GM19395 (cell line): Measurements from ENCODE around the gene PKNOX2.
A peak's percentile ranks its signal among the peaks of the same experiment; 100 is the strongest.

Source experiments
- ATAC-seq: cut with Tn5 transposase; IDR thresholded peaks from one replicate; pipeline ENCODE4 v1.9.1; 2021; ENCODE audit warnings: mild to moderate bottlenecking, moderate library complexity; ENCODE audit not compliant: unreplicated experiment

The PKNOX2 gene

DNA sequence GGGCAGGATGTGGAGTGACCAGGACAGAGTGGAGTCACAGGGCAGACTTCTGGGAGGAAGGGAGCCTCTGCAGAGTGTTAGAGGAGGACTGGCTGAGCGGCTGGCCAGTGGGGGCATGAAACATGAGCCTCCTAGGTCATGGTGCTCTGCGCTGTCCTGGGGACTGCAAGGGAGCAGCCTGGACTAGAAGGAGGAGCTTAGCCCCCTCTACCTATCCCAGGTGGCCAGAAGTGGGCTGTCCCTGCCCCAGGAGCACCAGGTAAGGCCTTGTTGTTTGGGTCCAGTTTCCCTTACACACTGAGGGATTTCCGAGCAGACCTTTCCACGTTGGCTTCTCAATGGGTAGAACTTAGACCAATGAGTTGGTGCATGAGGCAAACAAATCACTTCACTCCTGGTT is 7.4 kb downstream of the PKNOX2 start:
- ATAC-seq, result no peak

DNA sequence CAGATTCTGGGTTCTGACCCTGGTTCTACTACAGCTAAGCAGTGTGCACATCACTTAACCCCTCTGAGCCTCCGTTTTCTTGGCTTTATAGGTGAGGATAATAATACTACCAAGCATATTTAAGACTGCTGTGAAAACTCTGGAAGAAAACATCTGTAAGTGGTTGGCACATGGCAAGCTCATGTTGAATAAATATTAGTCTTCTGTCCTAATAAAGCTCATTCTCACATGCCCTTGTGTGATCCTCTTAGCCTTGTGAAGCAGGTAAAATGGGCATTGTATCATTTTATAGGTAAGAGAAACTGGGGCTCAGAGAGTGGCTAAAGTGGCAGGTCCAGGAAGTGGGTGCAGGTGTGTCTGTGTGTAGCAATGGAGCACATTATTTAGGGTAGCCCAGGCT is 8.5 kb downstream of the PKNOX2 start:
- no peak for ATAC-seq

DNA sequence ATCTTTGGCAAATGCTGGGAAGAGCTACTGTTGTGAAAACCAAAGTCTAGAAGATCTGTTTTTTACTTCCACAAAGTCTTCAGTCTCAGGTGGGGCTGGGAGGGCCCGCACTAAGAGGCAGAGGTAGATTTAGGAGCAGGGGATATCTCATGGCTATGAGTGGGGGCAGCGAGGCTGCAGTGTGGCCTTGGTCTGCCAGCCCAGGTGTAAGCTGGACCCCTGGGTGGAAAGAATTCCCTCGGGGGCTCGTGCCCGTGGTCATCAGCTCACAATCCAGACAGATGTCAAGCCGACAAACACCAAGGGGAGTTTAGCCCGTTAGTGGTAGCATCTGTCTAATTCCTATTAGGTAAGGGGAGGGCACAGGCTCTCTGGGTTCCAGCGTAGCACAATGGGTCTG is 9.0 kb downstream of the PKNOX2 start:
- ATAC-seq, result no peak

DNA sequence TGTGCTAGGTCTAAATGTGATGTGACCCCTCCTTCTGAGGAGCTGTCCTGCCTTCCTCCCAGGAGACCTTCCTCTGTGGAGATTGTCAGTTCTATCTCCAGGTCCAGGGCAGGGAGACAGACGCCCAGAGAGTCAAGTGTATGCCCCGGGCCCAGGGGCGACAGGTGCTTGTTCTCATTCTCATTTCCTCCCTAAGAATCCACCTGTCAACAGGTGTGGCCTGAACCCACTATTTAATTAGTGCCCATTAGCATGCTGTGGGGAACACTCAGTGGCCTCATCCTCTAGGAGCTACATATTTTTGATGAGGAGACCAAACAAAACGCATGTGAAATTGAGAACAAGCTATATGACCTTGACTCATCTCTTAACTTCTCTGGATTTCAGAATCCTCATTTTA is 9.5 kb downstream of the PKNOX2 start:
- no peak for ATAC-seq

DNA sequence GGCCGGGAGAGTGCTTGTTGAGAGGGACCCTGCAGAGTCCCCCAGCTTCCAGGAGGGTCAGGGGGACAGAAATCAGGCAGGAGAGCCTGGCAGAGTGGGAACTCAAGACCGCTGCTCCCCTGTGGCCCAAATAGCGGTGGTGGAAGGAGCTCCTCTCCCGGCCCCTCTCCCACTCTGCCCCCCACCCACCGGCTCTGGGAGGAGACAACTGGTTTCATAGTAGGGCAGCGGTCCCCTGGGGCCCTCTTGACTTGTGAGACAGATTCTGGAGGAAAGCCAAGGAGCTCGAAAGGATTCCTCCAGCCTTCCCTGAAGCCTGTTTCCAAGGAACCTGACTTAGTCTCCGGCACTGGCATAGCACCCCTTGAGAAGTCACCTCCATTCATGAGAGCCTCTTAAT is 10.1 kb downstream of the PKNOX2 start:
- no peak for ATAC-seq

DNA sequence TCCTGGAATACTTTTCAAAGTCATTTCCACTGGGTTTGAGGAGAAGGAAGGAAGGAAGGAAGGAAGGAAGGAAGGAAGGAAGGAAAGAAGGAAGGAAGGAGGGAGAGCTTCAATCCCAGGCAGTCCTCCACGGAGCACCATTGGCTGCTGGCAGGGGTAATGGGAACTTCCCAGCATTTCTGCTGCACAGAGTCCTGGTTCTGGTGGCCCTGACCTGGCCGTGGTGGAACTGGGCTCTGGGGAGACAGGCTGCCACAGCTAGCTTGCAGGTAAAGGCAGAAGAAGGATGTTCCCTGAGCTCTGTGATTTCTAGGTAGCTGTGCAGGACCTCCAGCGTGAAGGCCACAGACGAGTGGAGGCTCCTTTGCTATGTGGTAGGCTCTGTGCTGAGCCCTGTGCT is 10.6 kb downstream of the PKNOX2 start:
- no peak for ATAC-seq

DNA sequence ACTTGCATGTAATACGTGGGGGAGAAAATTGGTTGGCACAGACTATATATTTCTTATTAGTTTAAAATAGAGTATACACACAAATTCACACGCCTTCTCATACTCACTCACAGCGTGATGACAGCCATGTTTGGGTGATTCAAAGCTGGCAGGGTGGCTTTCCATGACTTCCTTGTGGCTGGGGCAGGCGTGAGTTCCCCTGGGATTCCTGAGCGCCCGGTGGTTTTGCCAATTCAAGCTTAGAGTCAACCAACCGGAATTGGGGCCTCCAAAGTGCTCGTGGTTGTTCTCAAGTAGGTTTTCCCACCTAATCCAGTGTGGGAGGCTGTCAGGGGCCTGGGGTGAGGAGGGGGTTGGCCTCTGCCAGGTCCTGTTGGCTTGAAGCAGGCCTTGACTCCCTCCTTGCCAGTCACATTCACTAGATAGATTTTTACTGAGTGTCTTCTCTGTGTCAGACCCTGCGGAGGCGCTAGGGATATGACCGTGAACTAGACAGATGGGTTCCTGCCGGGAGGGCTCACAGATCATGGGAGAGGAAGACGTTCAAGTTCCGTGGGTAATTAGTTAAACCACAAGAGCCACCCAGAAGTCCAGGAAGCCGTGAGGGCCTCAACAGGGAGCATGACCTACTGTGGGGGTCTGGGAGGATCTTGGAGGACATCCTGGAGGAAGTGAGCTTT is 11.5 kb downstream of the PKNOX2 start:
- no peak for ATAC-seq

DNA sequence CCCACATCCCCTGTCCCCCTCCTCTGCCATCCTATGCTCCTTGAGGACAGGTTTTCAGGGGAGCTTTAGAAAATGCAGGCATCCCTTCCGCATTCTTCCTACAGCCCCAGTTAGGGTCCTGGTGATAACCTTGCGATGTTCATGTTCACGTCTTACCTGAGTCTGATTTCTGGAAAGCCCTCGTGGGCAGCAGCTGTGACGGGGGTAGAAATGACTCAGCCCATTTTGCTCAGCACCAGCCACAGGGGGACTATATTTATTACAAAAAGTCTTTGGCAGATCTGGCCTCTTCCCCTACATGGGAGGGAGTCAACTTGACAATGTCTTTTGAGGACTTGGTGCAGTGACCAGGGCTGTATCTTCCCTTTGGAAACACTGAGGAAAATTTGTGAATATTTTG is 12.3 kb downstream of the PKNOX2 start:
- ATAC-seq, result peak; percentile 48

DNA sequence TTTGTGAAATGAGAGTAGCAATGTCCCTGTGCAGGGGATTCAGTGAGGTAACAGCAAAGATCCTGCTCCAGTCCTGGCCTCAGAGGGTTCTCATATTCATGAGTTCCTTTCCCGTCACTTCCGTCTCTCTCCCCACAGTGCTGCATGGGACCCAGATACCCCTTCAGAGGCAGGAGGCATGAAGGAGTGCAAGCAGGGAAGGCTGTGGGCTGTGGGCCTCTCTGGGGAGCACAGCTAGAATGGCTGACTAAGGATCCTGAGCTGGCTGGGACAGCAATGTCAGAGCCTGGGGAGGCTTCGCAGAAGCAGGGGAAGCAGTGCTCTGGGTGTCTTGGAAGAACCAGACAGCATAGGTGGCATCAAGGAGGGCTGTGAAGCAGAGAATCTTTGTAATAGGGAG is 13.0 kb downstream of the PKNOX2 start:
- no peak for ATAC-seq

DNA sequence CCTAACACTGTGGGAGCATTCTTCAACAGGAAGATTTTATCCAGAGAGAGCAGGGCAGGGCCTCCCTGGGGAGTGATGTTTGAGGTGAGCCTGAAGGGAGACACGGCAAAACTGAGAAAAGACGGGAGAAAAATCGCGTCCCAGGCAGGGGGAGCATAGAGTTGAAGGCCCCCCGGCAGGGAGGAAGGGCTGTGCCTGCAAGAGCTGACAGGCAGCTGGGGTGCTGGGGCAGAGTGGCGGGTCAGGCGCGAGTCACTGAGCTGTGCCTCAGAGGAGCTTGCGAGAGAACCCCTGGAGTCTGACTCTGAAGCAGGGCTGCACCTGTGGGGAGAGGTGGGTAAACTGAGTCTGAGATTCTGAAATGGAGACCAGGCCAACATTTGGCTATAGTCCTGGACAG is 14.8 kb downstream of the PKNOX2 start:
- no peak for ATAC-seq

DNA sequence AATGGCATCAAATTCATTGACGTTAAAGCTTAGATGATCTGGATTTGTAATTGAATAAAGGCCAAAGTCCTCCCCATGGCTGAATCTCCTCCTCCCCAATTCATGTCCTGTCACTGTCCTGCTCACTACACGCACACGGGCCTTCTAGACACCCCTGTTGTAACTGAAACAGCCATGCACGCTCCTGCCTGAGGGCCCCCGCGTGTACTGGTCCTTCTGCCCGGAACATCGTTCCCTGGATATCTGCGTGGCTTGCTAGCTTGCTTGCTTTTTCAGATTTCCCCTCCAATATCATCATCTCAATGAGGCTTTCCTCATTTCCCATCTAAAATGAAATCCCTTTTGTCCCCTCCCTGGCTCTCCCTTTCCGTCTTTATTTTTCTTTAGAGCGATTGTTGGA is 15.3 kb downstream of the PKNOX2 start:
- no peak for ATAC-seq

DNA sequence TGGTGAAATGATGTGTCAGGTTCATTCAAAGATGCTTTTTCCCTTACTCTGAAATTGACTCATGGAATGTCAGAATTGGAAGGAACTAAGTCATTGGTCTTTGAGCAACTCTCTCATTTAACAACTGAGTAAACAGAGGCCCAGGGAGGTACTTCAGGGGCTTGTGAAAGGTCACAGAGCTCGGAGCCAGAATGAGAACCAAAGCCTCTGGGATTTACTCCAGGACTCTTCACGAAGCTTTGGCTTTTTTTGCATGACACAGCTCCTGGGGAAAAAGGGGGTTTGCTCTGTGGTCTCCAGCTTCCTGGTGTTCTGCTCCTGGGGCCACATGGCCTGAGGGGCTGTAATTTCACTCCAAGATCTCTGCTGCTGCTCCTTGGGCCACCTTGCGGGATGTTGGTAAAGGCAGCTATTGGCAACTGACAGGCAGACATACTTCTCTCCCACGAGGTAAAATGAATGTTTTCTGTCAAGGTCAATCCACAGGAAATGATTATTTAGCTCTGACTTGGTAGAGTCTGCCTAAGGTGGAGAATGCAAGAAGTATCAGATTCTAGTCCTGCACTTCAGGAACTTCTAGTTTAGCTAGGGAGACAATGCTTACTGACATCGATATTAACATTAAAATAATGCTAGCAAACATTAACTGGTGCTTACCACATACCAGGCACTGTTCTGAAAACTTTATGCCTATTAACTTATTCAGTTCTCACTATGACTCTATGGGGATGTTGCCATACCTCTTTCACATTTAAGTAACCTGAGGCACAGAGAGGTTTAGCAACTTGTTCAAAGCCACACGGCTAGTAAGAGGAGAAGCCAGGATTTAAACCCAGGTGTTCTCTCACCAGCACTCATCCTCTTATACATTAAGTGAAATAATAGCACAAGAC is 16.1 kb downstream of the PKNOX2 start:
- peak; percentile 85 for ATAC-seq

DNA sequence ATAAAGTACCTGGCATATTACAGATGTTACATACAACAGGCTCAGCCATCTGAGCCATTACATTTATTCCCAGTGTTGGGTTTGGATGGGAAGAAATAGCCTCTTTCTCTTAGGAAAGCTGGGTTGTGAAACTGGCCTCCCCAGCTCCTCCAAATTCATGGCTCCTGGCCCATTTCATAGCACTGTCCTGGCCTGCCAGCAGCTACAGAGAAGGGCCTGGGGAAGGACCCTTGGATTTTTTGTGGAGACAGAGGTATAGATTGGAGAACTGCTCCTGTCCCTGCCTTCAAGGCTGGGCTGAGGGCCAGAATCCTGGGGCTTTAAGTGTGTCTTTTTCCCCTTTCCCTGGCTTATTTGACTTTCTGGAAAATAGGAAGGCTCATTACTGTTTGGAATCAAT is 18.0 kb downstream of the PKNOX2 start:
- ATAC-seq, result no peak

DNA sequence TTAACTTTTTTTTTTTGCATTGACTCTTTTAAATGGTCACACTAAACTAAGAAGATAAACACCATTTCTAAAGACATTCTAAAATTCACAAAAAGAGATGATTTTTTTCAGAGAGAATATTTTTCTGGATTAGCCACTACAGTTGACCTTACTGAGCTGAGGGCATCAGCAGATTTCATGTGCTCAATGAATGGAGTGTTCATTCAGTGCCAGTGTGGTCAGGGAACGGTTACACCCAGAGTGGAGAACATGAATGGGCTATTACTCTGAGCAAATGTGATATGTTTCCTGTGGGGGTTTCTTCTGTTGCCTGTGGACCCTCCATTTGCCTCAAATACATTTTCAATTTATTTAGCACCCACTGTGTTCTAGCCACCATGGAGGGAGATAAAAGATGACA is 19.1 kb downstream of the PKNOX2 start:
- no peak for ATAC-seq

DNA sequence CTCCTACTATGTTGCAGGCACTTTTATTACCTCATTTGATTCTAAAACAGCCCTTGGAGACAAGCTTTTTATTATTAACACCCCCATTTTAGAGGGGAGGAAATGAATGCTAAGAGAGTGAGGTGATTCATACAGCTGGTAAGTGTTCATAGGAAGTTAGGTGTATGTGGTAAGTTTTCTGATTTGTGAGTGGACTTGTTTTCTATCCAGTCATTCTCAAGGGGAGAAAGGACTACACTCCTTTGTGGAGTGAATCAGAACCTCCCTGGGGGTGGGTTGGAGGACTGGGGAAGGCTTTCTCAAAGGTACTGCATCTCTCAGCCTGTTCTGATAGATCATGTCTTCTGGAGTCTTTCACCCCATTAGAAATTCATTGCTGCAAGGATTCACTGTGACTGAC is 23.5 kb downstream of the PKNOX2 start:
- ATAC-seq, result no peak

DNA sequence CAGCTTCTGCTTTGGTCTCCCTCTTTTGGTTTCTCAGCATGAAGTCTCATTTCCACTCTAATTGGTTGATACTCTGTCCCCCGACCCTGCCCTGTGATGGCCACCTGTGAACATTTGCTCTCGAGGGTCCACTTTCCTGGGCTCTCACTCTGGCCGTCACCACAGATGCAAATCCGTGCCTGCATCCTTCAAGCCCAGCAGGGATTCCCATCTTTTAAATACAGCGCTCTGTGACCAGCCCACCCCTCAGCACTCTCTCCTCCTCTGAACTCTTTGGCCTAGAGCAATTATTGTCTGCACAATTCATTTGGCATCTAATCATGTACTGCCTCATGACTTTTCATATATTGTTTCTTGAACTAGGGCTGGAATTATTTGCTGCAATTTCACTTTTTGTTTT is 26.0 kb downstream of the PKNOX2 start:
- no peak for ATAC-seq

DNA sequence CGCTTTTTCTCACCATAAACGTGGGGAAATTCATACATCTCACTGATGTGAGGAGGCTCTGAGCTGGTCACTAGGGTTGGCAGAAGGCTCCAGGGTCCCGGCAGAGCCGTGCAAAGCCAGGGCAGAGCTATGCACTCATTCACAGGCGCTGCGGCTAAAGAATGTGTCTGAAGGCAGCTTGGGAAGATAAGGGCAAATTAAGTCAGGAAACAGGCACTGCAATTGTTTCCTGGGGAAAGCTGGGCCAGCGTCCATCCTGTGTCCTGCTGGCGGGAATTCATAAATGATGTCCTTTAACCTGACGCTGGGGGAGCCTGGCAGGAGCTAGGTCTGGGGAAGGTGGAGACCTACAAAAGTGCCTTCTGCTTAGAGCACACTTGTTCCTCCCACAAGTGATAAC is 27.6 kb downstream of the PKNOX2 start:
- no peak for ATAC-seq

DNA sequence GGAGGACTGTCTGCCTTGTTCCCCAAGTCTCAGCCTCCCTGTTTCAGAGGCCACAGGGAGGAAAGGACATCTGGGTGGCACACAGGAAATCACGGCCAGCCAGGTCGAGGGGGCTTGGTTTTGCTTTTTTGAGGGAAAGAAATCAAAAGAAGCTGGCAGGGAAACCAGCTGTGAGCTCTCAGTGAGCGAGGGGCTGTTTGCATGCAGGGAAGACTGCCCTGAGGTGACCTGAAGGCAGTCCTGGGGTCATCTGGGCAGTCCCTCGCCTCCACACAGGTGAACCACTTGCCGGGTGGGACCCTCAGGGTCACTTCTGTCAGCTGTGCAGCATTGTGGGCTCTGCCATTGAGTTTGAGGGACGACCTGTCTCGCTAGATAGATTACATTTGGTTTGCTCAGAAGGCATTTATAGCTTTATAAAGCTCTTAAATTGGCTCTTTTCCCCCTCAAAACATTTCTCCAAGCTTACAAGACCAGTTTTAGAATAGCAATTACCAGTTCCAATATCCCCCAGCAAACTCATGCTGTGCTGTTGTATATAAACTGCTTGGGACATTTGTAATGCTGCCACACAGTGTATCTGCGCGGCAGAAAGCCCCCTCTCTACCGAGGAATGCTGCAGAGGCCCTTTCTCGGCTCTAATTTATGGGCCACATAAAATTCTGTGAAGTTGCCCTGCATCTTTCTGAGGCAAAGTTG is 28.3 kb downstream of the PKNOX2 start:
- ATAC-seq, result no peak

DNA sequence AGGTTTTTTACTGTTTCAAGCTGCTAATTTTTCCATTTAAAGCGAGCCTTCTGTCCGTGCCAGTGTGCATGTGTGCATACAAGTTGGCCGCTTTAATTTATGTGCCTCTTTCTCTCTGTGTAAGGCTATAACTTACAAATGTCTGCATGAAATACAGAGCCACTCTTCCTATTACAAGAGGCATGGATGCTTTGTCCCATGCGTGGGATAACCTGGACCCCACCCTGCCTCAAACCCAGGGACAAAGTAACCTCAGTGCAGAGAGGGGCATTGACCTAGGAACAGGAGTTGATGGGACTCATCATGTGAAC is 28.8 kb downstream of the PKNOX2 start:
- no peak for ATAC-seq

DNA sequence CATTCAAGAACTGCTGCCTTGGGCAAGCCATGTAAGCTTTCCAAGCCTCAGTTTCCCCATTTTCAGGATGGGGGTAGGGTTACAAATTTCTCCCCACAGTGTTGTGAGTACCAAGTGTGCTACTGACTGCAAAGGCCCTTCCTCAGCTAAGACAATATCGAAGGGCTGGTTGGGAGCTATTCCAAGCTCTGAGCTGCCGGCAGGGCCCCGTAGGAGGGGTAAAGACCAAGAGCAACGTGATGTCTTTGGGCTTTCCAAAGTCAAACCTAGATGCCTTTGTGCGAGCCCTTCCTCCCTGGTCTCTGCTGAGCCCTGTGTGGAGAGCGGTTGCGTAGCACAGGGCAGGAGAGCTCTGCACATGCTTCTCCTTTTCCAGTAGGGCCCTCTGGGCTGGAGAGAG is 29.3 kb downstream of the PKNOX2 start:
- ATAC-seq, result no peak

DNA sequence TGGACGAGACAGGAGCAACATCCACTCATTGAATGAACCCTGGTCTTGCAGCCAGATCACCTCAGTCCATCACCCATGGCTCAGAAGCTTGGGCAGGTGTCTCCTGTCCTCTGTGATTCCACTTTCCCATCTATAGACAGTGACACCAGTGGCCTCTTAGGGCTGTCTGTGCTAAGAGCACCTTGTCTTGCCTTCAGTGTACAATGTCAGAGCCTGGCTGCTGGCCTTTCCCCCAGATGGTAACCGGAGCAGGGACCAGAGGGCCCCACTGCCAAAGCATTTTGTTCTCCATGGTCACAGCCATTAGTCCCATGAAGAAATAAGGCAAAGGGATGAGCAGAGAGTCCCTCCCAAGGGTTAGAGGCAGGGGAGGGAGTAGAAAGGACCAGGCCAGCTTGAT is 35.4 kb downstream of the PKNOX2 start:
- ATAC-seq, result no peak

DNA sequence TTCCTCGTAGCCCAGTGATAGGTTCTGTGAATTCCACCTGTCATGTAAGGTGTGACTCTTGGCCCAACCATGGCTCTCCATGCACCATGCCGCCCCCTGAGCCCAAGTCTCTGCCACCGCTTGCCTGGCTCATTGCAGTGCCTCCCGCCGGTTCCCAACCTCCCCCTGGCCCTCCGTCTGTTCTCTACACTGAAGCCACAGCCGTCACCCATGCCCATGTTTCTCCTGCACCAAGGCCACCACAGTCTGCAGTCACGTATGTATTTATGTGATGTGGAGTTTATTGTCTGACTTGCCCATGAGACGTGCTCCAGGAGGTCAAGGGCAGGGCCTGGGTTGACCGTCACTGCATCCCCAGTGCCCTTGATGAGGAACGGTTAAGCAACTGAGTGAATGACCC is 35.9 kb downstream of the PKNOX2 start:
- ATAC-seq, result no peak
